GM12892 (cell line): ENCODE data around the gene SORCS2.

ENCODE experiments used
- DNase-seq: peaks from one replicate; pipeline ENCODE4 v3.0.0; 2011; ENCODE audit not compliant: insufficient read length
- FAIRE-seq: peaks from 2 replicates; lab custom pipeline; 2011; peaks lifted over from hg19 to GRCh38; lab: Jason Lieb, UNC
- POLR2A ChIP-seq: IDR thresholded peaks from 2 replicates; pipeline ENCODE4 v1.6.1; 2011; ENCODE audit warnings: low read depth, low read length, control low read depth
- POLR2AphosphoS5 ChIP-seq: IDR thresholded peaks from 2 replicates; pipeline ENCODE4 v1.6.1; 2011; ENCODE audit warnings: low read depth, low read length, control low read depth
- TAF1 ChIP-seq: IDR thresholded peaks from 2 replicates; pipeline ENCODE4 v1.6.1; 2011; ENCODE audit warnings: low read depth, mild to moderate bottlenecking, control low read depth, low read length, borderline replicate concordance

The SORCS2 gene

DNA sequence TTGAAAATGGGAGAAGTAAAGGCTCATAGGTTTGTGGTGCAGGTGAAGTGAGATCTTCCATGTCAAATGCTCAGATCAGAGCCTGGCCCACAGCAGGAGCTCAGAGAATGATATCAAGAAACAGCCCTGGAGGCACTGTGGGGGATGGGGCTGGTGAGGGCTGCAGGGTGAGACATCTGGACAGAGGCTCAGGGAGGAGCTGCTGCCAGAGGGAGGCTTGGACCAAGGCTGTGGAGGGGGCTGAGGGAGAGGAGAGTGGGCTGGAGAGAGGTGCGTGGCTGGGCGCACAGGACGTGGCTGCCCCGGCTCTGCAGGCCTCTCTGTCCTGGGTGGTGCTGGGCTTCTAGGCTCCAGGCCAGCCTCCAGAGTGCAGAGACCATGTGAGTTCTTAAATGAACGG is 5.6 kb downstream of the SORCS2 start:
- no peak for TF ChIP-seq POLR2A
- no peak for TF ChIP-seq POLR2AphosphoS5
- no peak for TF ChIP-seq TAF1
- DNase-seq = no peak

DNA sequence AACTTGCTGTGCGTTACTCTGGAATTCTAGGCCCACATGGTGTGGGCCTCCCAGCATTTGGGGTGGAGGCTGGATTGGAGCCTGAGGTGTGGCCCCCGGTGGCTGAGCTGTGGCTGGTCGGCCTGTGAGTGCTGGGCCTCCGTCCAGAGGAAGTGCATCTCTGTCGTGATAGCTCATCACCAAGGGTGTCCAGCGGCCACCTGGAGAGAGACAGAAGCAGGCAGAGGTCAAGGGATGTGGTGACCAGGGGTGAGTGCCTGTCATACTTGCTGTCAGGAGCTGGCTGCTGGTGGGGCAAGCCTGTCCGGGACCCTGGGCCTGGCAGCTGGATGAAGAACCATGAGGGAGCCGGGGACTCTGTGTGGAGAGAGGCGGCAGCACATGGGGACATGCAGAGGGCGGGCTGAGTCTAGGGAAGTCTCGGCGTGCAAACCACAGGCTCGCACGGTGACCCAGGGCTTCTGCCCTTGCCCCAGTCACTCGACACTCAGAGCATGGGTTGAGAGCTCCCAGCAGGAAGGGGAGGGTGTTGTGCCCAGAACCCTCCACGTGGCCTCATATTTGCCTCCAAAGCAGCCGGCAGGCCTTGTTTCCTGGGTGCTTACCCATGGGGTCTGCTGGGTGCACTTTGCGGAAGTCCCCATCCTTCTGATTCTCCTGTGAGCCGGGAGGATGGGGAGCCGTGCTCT is 6.2 kb downstream of the SORCS2 start:
- no peak for DNase-seq
- no peak for FAIRE-seq
- TF ChIP-seq TAF1 = no peak
- TF ChIP-seq POLR2A = no peak
- TF ChIP-seq POLR2AphosphoS5 = no peak

More for the DNA sequence above, 5.6 kb downstream of the SORCS2 start:
- FAIRE-seq = no peak

DNA sequence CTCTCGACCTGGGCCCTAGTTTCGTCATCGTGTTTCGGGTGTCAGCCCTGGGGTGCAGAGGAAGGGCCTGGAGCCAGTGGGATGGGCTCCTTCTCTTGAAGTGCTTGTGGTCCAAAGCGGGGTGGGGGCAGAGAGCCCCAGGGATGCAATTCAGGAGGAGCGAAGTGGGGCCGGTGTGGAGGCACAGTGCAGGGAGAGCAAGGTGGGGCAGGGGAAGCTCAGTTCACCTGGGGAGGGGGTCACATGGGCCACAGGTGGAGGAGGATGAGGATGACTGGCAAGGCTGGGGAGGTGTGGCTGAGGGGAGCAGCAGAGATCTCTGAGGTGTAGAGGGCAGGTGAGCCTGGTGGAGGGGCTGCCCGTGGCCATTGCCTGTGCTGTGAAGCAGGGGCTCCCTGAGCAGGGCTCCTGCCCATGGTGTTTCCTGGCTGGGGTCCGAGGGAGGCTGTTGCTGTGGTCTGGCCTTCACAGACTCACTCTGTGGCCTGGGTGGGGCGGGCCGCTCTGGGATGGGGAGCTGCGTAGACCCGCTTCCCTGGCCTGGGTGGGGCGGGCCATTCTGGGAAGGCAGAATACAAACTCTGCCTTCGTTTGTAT is 6.9 kb downstream of the SORCS2 start:
- TF ChIP-seq TAF1 = no peak
- no peak for TF ChIP-seq POLR2A
- no peak for TF ChIP-seq POLR2AphosphoS5
- DNase-seq = no peak
- FAIRE-seq = no peak

DNA sequence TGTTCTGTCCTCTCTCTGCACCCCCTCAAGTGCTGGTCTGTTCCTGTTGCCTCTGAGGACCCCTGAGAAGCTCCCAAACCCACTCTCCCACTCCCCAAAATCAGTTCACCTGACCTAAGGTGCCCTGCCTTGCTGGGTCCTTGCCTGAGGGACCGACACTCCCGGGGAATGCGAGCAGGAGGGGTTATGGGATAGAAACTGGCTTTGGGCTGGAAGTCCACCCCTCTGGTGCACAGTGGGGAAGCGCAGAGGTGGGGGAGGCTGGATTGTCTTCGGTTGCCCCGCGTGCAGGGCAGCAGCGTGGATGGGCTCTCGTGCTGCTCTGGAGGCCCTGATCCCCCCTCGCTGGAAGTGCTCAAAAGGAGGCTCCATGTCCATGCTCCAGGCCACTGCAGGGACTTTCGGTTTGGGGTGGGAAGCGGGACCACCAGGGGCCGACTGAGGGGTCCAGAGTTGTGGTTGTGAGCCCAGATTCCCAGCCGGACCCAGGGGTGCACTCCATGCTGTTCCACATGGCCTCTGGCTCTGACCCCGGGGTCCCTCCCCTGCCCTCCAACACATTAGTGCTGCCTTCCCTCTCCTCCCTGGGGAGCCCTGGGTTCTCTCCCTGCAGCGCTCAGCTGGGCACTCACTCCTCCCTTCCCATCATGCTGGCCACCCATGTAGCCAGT is 7.6 kb downstream of the SORCS2 start:
- FAIRE-seq = no peak
- TF ChIP-seq TAF1 (no peak), POLR2AphosphoS5 (no peak), POLR2A (no peak)
- no peak for DNase-seq

DNA sequence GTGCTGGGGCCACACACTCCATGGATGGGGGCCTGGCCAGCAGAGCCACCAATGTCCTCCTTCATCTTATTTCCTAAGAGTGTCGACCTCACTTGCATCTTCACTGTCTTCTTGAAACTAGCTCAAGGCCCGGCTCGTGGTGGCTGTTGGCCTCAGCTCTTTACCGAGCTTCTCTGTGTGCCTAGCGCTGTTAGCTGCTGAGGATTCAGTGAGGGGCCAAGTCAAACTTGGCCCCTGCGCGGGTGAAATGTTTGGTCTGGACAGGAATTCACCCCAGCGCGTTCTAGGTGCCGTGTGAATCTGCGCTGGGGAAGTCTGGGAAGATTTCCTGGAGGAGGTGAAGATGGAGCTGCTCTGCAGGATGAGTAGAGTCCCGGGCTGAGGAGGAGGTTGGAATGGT is 8.5 kb downstream of the SORCS2 start:
- FAIRE-seq = no peak
- DNase-seq = no peak
- TF ChIP-seq POLR2A (no peak), POLR2AphosphoS5 (no peak), TAF1 (no peak)

DNA sequence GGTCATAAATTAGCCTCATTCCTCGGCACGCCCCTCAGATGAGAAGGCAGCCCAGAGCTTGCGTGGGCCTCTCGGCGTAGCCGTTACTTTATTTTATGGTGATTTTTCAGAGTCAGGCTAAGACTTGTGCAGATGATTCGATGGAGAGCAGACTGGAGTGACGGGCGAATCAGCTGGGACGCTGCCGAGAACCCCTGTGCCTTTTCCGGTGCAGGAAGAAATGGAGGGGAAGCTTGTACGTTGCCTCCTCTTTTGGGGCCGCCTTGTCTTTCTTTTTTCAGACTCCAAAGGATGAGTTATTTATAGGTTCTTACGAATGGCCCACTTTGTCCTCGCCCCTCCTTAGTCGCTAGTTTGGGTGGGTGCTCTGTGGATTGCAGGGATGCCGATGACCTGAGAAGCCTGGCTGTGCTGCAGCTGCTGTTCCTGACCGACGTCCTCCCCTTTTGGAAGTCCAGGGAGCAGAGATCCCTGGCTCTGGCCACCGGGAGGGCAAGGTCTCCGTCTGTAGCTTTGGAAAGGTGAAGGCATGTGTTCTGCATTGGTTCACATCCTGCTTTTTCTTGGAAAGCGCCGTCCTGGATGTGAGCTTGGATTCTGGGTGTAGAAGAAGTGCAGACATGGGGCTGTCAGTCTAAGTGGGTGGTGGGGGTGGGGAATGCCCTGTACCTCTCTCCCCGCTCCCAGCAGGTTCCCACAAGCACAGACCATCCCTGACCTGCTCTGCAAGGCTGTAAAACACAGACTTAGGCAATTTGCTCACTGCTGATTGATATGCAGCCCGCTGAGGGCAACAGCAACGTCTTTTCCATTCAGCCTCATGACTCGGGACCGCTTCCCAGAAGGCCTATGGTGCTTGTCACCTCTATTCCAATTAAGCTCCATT is 9.3 kb downstream of the SORCS2 start:
- no peak for DNase-seq
- TF ChIP-seq POLR2A (no peak), TAF1 (no peak), POLR2AphosphoS5 (no peak)
- FAIRE-seq = no peak

DNA sequence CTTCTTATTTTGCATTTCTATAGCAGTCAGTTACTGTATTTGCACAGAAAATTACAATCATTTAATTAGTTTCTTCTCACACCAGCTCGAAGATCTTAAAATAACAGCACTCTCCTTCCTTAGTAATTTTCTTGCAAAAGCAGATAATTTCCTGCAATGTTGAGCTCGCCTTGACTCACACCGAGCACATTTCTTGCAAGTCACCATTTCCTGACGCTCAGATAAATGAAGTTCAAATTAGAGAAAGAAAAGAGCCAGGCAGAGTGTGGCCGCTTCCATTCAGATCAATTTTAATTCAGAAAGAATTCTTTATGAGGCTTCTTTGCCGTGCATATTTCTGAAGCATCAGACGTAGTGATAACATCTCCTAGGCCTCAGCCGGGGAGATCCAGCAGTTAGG is 10.1 kb downstream of the SORCS2 start:
- DNase-seq (no peak), FAIRE-seq (no peak)
- TF ChIP-seq POLR2AphosphoS5 (no peak), TAF1 (no peak), POLR2A (no peak)

DNA sequence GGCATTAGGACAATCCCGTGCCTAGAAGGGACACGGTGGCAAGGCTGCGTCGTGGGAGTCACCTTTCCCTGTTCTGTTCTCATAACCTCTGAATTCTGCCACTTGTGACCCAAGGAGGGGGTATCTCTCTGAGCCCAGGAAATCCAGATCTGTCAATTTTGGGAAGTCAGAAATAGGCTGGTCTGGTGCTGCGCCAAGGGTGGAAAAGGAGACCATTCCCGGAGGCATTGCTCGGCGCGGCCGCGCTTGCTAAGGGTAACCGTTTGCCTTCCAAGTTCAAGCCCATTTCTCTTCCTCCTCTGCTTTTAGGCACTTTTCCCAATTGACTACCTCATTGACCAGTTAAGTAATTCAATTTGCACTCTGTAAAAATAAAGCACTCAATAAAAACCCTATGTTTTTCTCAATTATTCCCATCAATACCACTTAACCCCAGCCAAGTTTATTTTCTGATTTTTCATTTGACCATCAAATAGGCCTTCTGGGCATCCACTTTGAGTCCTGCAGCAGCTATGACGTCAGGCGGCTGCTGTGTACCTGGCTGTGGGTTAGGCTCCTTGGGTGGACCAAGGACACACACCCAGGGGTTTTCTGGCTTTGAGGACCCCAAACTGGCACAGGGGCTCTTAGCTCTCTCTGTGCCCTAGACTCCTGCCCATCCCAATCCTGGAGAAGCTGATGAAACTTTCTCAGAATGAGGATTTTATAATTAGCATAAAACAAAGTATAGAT is 12.5 kb downstream of the SORCS2 start:
- TF ChIP-seq POLR2AphosphoS5 (no peak), TAF1 (no peak), POLR2A (no peak)
- DNase-seq (no peak), FAIRE-seq (no peak)

DNA sequence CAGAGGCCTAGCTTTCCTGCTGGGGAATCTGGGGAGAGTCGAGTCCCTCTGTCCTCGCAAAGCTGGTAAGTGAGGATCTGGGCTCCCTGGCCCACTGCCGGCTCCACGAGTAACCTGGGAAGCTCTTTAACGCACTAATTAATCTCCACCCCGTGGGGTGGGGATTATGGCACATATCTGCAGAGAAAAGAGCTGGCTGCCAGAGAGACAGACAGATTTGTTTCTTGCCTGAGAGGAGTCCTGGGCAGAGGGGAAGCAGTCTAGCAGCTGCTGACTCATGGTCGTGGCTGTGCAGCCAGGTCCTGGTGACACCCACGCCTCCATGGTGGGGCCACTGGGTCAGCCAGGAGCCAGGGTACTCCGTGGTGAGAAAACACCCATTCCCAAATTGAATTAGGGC is 14.0 kb downstream of the SORCS2 start:
- TF ChIP-seq POLR2AphosphoS5 (no peak), POLR2A (no peak), TAF1 (no peak)

DNA sequence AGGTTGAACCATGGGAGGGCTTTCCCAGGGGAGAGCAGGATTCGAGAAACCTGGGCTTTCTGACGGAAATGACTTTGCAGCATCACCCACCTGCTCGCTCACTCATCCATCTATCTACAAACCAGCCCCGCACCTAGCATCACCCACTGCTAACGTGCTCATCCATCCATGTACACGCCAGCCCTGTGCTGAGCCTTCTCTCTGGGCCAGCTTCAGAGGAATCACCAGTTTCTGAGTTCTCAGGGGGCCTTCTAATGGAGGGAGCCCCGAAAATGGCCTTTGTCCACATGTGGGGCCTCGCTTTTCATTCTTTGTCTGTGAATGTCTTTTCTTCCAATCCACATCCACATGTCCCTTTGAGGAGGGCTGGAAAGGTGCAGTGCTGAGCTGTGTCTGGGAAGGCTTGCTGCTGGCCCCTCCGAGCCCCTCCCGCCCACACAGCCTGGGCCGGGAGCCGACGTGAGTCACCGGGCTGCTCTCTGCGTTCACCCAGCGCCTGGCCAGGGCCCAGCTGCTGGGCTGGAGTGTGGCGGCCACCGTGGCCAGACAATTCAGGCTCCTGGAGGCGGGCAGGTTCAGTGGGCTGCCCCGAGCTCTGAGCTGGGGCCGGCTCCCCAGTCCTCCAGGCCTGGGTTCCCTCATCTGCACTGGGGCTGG is 14.7 kb downstream of the SORCS2 start:
- DNase-seq = no peak
- TF ChIP-seq POLR2A = no peak
- TF ChIP-seq TAF1 = no peak
- no peak for TF ChIP-seq POLR2AphosphoS5
- no peak for FAIRE-seq

More for the DNA sequence above, 14.0 kb downstream of the SORCS2 start:
- no peak for DNase-seq
- no peak for FAIRE-seq
